ENCODE data around the gene P2RX7. TPM values are rescaled to one million over a fixed set of nuclear protein-coding genes. Genes with fewer than 3 reads are reported as not detected.
A peak's percentile ranks its signal among the peaks of the same experiment; 100 is the strongest.

P2RX7 gene
- total and polyA plus RNA-seq, 9 of the 15 experiments (the other 6 are each of a cell fraction or from before 2014, with no cell fraction given), result 0.04 to 0.65 (median 0.30) TPM

GRCh38 chr12:121189619-121190155 is 57.0 kb downstream of the P2RX7 start:
- DNase-seq (ENCODE audit: extremely low read depth in 1 of 4, low spot score in 3 of 4) (peak; percentile 53 to 66 (median 60)), ATAC-seq (peak; percentile 72), FAIRE-seq (peak; percentile 70)
- in situ Hi-C loops (cut with MboI) (no loop called here), intact Hi-C loops (cut with micrococcal nuclease) (no loop called here)
- Histone ChIP-seq H3K9me3 (replicated peaks; ENCODE audit: control insufficient read depth, insufficient read depth, low read depth, low read length) (no peaks in the 10 kb centered on the region), H4K20me1 (replicated peaks; ENCODE audit: control insufficient read depth, insufficient read depth, low read length) (no peaks in the 10 kb centered on the region), H3K27ac (ENCODE audit: extremely low read depth, low read depth, low read length) (no peak overlapping the region; the same call in 2 of the 3 replicates), H3K4me1 (replicated peaks in 1 of 2; ENCODE audit: control insufficient read depth in 2 of 2, insufficient read depth in 2 of 2, low read length in 2 of 2) (peaks cover 8 to 17% of the 10 kb centered on the region in 2 experiments; a peak in 4 of 5 replicates), H3K36me3 (ENCODE audit: control insufficient read depth, insufficient read depth, low read length) (no peaks in the 10 kb centered on the region), H3K27me3 (ENCODE audit: control insufficient read depth in 2 of 2, insufficient read depth in 2 of 2, low read length in 2 of 2) (no peaks in the 10 kb centered on the region), H2AFZ (ENCODE audit: low read depth, low read length) (peak overlapping the region; percentile 53), H3K9me1 (ENCODE audit: control insufficient read depth, insufficient read depth, low read length) (no peaks in the 10 kb centered on the region), H3K9ac (ENCODE audit: insufficient read depth in 1 of 2, low read depth in 2 of 2, low read length in 2 of 2) (peak overlapping the region in 1 of 2 experiments; percentile 82; a peak in 2 of 4 replicates), H3K4me2 (ENCODE audit: insufficient read depth, low read length) (peak overlapping the region; percentile 43), H3K79me2 (ENCODE audit: control insufficient read depth, insufficient read depth, low read length) (no peaks in the 10 kb centered on the region), H3K4me3 (no peak overlapping the region)
- WGBS (ENCODE audit: insufficient coverage, low coverage, missing lambda C conversion rate), result 30% methylated on average over 8 of the region's 9 CpGs
- ChIA-PET POLR2A (interaction anchor here (0.6 to 1.6 kb wide), 2 partner anchors 8 to 30 kb away, joined by 3 to 6 read pairs; no protein-coding TSS in a partner anchor), CTCF (ENCODE audit: low intra/inter-chr PET ratio) (interaction anchor here (0.7 kb wide), 1 partner anchor 268 kb away, joined by 4 read pairs; no protein-coding TSS in a partner anchor)
- BruUV-seq (replicated peaks), result no TSS peak
- no peak for TF ChIP-seq SAFB (IDR thresholded peaks at IDR 0.05; ENCODE audit: borderline replicate concordance, low read depth, low read length)
- no peak for TF ChIP-seq MCM3 (IDR thresholded peaks at IDR 0.05)
- no peak for TF ChIP-seq SAP30 (IDR thresholded peaks at IDR 0.05; ENCODE audit: borderline replicate concordance, insufficient read depth, low read depth, low read length, poor library complexity, severe bottlenecking)
- no peak for TF ChIP-seq STAG1 (CRISPR knock-in tag; IDR thresholded peaks at IDR 0.05; ENCODE audit: borderline replicate concordance)
- TF ChIP-seq RFX5 (IDR thresholded peaks at IDR 0.05; ENCODE audit: low read depth, low read length), result no peak
- TF ChIP-seq TEAD4 (IDR thresholded peaks at IDR 0.05; ENCODE audit: low read length), result peak; percentile 70
- no peak for TF ChIP-seq TEAD4 (CRISPR knock-in tag; IDR thresholded peaks at IDR 0.05; ENCODE audit: borderline replicate concordance)
- peak; percentile 83 for TF ChIP-seq CBFA2T3 (IDR thresholded peaks at IDR 0.05)
- no peak for TF ChIP-seq FOXP1 (CRISPR knock-in tag; IDR thresholded peaks at IDR 0.05)
- peak; percentile 21; the same call in 1 of the 2 replicates for TF ChIP-seq SMARCE1 (IDR thresholded peaks at IDR 0.05)
- TF ChIP-seq ZNF592 (IDR thresholded peaks at IDR 0.05), result 0 out of 2 replicates have a peak, but pooled peaks have one; percentile 48
- TF ChIP-seq TAL1 (IDR thresholded peaks at IDR 0.05), result peak; percentile 77
- TF ChIP-seq ID3 (CRISPR knock-in tag; IDR thresholded peaks at IDR 0.05), result no peak
- no peak for TF ChIP-seq ID3 (tag; IDR thresholded peaks at IDR 0.05)
- TF ChIP-seq ZC3H8 (IDR thresholded peaks at IDR 0.05), result no peak
- TF ChIP-seq, protein P1, sequence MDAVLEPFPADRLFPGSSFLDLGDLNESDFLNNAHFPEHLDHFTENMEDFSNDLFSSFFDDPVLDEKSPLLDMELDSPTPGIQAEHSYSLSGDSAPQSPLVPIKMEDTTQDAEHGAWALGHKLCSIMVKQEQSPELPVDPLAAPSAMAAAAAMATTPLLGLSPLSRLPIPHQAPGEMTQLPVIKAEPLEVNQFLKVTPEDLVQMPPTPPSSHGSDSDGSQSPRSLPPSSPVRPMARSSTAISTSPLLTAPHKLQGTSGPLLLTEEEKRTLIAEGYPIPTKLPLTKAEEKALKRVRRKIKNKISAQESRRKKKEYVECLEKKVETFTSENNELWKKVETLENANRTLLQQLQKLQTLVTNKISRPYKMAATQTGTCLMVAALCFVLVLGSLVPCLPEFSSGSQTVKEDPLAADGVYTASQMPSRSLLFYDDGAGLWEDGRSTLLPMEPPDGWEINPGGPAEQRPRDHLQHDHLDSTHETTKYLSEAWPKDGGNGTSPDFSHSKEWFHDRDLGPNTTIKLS (IDR thresholded peaks at IDR 0.05; ENCODE audit: borderline replicate concordance, low read depth), result no peak
- peak; percentile 18; the same call in 1 of the 2 replicates for TF ChIP-seq NFIC (IDR thresholded peaks at IDR 0.05)
